OCI-LY1 (cell line): ENCODE results near the gene RASSF5.

Experiments
- EZH2 ChIP-seq: fragments of 200-600 bp; sonication (generic), shearing (Covaris generic); IDR thresholded peaks from 2 replicates; pipeline ENCODE4 v1.8.0; 2017; ENCODE audit warnings: borderline replicate concordance, mixed run types, mild to moderate bottlenecking, antibody characterized with exemption, low read length, moderate library complexity, mixed read lengths
- TF ChIP-seq, protein P1 (sequence below): fragments of 200-600 bp; sonication (generic), shearing (Covaris generic); IDR thresholded peaks from 2 replicates; pipeline ENCODE4 v1.5.1; 2017; ENCODE audit warnings: mild to moderate bottlenecking, antibody characterized with exemption, low read length, moderate library complexity, mixed read lengths

DNA sequence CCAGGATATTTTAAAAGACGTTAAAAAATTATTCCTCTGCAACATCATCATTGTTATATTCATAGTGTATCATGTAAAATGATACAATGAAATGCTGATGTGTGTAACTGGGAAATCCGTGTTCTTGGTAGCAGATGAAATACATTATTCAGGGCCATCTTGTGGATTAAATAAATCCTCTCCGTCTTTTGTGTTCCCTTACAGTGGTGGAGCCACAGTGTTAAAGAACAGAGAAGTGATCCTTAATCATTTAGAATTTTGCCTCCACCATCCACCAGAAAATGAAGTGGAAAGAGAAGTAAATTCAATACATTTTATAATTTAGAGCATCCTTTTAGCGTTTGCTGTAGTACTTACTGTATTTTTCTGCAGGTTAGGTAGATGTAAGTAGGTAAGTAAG lies 129.3 kb downstream of the RASSF5 start:
- no peak for TF ChIP-seq EZH2
- TF ChIP-seq, protein P1, sequence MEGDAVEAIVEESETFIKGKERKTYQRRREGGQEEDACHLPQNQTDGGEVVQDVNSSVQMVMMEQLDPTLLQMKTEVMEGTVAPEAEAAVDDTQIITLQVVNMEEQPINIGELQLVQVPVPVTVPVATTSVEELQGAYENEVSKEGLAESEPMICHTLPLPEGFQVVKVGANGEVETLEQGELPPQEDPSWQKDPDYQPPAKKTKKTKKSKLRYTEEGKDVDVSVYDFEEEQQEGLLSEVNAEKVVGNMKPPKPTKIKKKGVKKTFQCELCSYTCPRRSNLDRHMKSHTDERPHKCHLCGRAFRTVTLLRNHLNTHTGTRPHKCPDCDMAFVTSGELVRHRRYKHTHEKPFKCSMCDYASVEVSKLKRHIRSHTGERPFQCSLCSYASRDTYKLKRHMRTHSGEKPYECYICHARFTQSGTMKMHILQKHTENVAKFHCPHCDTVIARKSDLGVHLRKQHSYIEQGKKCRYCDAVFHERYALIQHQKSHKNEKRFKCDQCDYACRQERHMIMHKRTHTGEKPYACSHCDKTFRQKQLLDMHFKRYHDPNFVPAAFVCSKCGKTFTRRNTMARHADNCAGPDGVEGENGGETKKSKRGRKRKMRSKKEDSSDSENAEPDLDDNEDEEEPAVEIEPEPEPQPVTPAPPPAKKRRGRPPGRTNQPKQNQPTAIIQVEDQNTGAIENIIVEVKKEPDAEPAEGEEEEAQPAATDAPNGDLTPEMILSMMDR, result no peak
